ENCODE data around the gene ZNF518A. TPM values are rescaled to one million over a fixed set of nuclear protein-coding genes. Genes with fewer than 3 reads are reported as not detected.

The ZNF518A gene

GRCh38 chr10:96208271-96208670 lies 78.2 kb downstream of the ZNF518A start:
- no peaks in the 10 kb centered on the region for H3K4me1 ChIP-seq (ENCODE audit: control insufficient read depth, low read depth, low read length)
- no peak overlapping the region for H3K56ac ChIP-seq (ENCODE audit: low read length)
- DNase-seq: no peak

GRCh38 chr10:96208946-96209345 lies 78.8 kb downstream of the ZNF518A start:
- H3K4ac ChIP-seq (ENCODE audit: low read depth, low read length): no peak overlapping the region
- H3K23ac ChIP-seq (ENCODE audit: low read length): no peak overlapping the region
- no peak overlapping the region for H2AK5ac ChIP-seq (ENCODE audit: low read length)
- H3K79me1 ChIP-seq (ENCODE audit: low read length): no peaks in the 10 kb centered on the region
- no peak overlapping the region for H3K4me2 ChIP-seq (ENCODE audit: low read length)
- H3K4me1 ChIP-seq (ENCODE audit: control insufficient read depth, low read depth, low read length): no peaks in the 10 kb centered on the region
- H3K36me3 ChIP-seq (ENCODE audit: control insufficient read depth, insufficient read depth, low read length): no peaks in the 10 kb centered on the region
- no peaks in the 10 kb centered on the region for H3K79me2 ChIP-seq (ENCODE audit: control insufficient read depth, insufficient read depth, low read length)
- WGBS (ENCODE audit: extremely low coverage, insufficient coverage, low lambda C conversion rate): no CpG with 5 or more reads among the region's 5 CpGs
- H4K8ac ChIP-seq (ENCODE audit: low read depth, low read length): no peak overlapping the region
- H3K9ac ChIP-seq (ENCODE audit: low read length): no peak overlapping the region
- no peak overlapping the region for H3K27ac ChIP-seq (ENCODE audit: low read depth, low read length)
- no peak overlapping the region for H3K4me3 ChIP-seq (ENCODE audit: low read length)
- no peak for DNase-seq
- no peak overlapping the region for H3K56ac ChIP-seq (ENCODE audit: low read length)
- no peaks in the 10 kb centered on the region for H3K27me3 ChIP-seq (ENCODE audit: insufficient read depth, low read length, poor library complexity)
- no peak overlapping the region for H2BK15ac ChIP-seq (replicated peaks; ENCODE audit: low read depth)
- no peak overlapping the region for H2BK5ac ChIP-seq (ENCODE audit: low read length)
- no peak overlapping the region for H2BK120ac ChIP-seq (ENCODE audit: low read depth, low read length)
- H4K5ac ChIP-seq (ENCODE audit: low read length): no peak overlapping the region
- H3K18ac ChIP-seq (ENCODE audit: low read length): no peak overlapping the region

More at GRCh38 chr10:96208271-96208670, 78.2 kb downstream of the ZNF518A start:
- H3K9ac ChIP-seq (ENCODE audit: low read length): no peak overlapping the region
- no peak overlapping the region for H3K4me3 ChIP-seq (ENCODE audit: low read length)
- no peak overlapping the region for H3K4me2 ChIP-seq (ENCODE audit: low read length)
- no peaks in the 10 kb centered on the region for H3K79me2 ChIP-seq (ENCODE audit: control insufficient read depth, insufficient read depth, low read length)
- no peak overlapping the region for H2BK15ac ChIP-seq (replicated peaks; ENCODE audit: low read depth)
- H3K79me1 ChIP-seq (ENCODE audit: low read length): no peaks in the 10 kb centered on the region
- no peak overlapping the region for H3K23ac ChIP-seq (ENCODE audit: low read length)
- no peak overlapping the region for H3K4ac ChIP-seq (ENCODE audit: low read depth, low read length)
- no peak overlapping the region for H3K18ac ChIP-seq (ENCODE audit: low read length)
- no peak overlapping the region for H2BK120ac ChIP-seq (ENCODE audit: low read depth, low read length)
- no peak overlapping the region for H2BK5ac ChIP-seq (ENCODE audit: low read length)
- H2AK5ac ChIP-seq (ENCODE audit: low read length): no peak overlapping the region
- no peak overlapping the region for H4K8ac ChIP-seq (ENCODE audit: low read depth, low read length)
- WGBS (ENCODE audit: extremely low coverage, insufficient coverage, low lambda C conversion rate): no CpG with 5 or more reads among the region's 2 CpGs
- no peaks in the 10 kb centered on the region for H3K36me3 ChIP-seq (ENCODE audit: control insufficient read depth, insufficient read depth, low read length)
- H3K27ac ChIP-seq (ENCODE audit: low read depth, low read length): no peak overlapping the region
- H3K27me3 ChIP-seq (ENCODE audit: insufficient read depth, low read length, poor library complexity): no peaks in the 10 kb centered on the region
- H4K5ac ChIP-seq (ENCODE audit: low read length): no peak overlapping the region

- Histone ChIP-seq H3K4ac (ENCODE audit: low read depth, low read length) (no peak overlapping the region), H3K79me2 (ENCODE audit: control insufficient read depth, insufficient read depth, low read length) (no peaks in the 10 kb centered on the region), H3K23ac (ENCODE audit: low read length) (no peak overlapping the region), H4K5ac (ENCODE audit: low read length) (no peak overlapping the region), H3K18ac (ENCODE audit: low read length) (no peak overlapping the region), H2BK120ac (ENCODE audit: low read depth, low read length) (no peak overlapping the region), H3K79me1 (ENCODE audit: low read length) (no peaks in the 10 kb centered on the region), H2BK15ac (replicated peaks; ENCODE audit: low read depth) (no peak overlapping the region), H3K4me2 (ENCODE audit: low read length) (no peak overlapping the region), H3K9ac (ENCODE audit: low read length) (no peak overlapping the region), H4K8ac (ENCODE audit: low read depth, low read length) (no peak overlapping the region), H3K4me3 (ENCODE audit: low read length) (no peak overlapping the region), H3K56ac (ENCODE audit: low read length) (no peak overlapping the region), H3K27ac (ENCODE audit: low read depth, low read length) (no peak overlapping the region), H3K36me3 (ENCODE audit: control insufficient read depth, insufficient read depth, low read length) (no peaks in the 10 kb centered on the region), H3K27me3 (ENCODE audit: insufficient read depth, low read length, poor library complexity) (no peaks in the 10 kb centered on the region), H2AK5ac (ENCODE audit: low read length) (no peak overlapping the region), H2BK5ac (ENCODE audit: low read length) (no peak overlapping the region), H3K4me1 (ENCODE audit: control insufficient read depth, low read depth, low read length) (no peaks in the 10 kb centered on the region)
- no peak for DNase-seq
These were observed 81.7 kb downstream of the ZNF518A start for GRCh38 chr10:96211764-96212163.

GRCh38 chr10:96212911-96213310 lies 82.8 kb downstream of the ZNF518A start:
- no peaks in the 10 kb centered on the region for H3K36me3 ChIP-seq (ENCODE audit: control insufficient read depth, insufficient read depth, low read length)
- no peak overlapping the region for H3K18ac ChIP-seq (ENCODE audit: low read length)
- no peak overlapping the region for H3K56ac ChIP-seq (ENCODE audit: low read length)
- no peaks in the 10 kb centered on the region for H3K79me1 ChIP-seq (ENCODE audit: low read length)
- H2BK5ac ChIP-seq (ENCODE audit: low read length): no peak overlapping the region
- no peaks in the 10 kb centered on the region for H3K79me2 ChIP-seq (ENCODE audit: control insufficient read depth, insufficient read depth, low read length)
- no peaks in the 10 kb centered on the region for H3K27me3 ChIP-seq (ENCODE audit: insufficient read depth, low read length, poor library complexity)
- H3K27ac ChIP-seq (ENCODE audit: low read depth, low read length): no peak overlapping the region
- no peak overlapping the region for H4K8ac ChIP-seq (ENCODE audit: low read depth, low read length)
- no peak overlapping the region for H3K4me3 ChIP-seq (ENCODE audit: low read length)
- no peak for DNase-seq
- no peak overlapping the region for H3K9ac ChIP-seq (ENCODE audit: low read length)
- H2BK15ac ChIP-seq (replicated peaks; ENCODE audit: low read depth): no peak overlapping the region
- H3K4me1 ChIP-seq (ENCODE audit: control insufficient read depth, low read depth, low read length): no peaks in the 10 kb centered on the region
- H2AK5ac ChIP-seq (ENCODE audit: low read length): no peak overlapping the region
- H4K5ac ChIP-seq (ENCODE audit: low read length): no peak overlapping the region
- WGBS (ENCODE audit: extremely low coverage, insufficient coverage, low lambda C conversion rate): no CpG with 5 or more reads among the region's 1 CpG
- H3K4me2 ChIP-seq (ENCODE audit: low read length): no peak overlapping the region
- H2BK120ac ChIP-seq (ENCODE audit: low read depth, low read length): no peak overlapping the region
- no peak overlapping the region for H3K23ac ChIP-seq (ENCODE audit: low read length)
- no peak overlapping the region for H3K4ac ChIP-seq (ENCODE audit: low read depth, low read length)

Small RNA genes lying within 50 kb of the gene (small RNA-seq; reads per million reads assigned to genes)
- gene RNU6-271P (ENCODE audit: insufficient read depth): not detected

Measured in mesendoderm (in vitro differentiated cells).